SK-N-SH (cell line): ENCODE data around the gene COL5A1. TPM values are rescaled to one million over a fixed set of nuclear protein-coding genes. Genes with fewer than 3 reads are reported as not detected.

ENCODE experiments used
- CTCF ChIA-PET: fragments of 300-600, 350-600 bp; formaldehyde crosslinking; extraction: SDS; loops from one replicate; lab custom pipeline; 2021; lab: Yijun Ruan, JAX
- POLR2A ChIA-PET: fragments of 350-600 bp; sonication (Branson Sonifier 250); formaldehyde crosslinking; extraction: SDS; loops from one replicate; lab custom pipeline; 2020; ENCODE audit warnings: antibody characterized with exemption, inconsistent platforms; lab: Yijun Ruan, JAX
- DNase-seq: peaks from one replicate; pipeline ENCODE4 v3.0.0; 2012
- H2AFZ ChIP-seq: fragments of 200-600 bp; sonication (generic); 2 replicates; pipeline ENCODE4 v1.8.1; 2016; ENCODE audit warnings: antibody characterized with exemption, mild to moderate bottlenecking, low read depth
- H3F3A ChIP-seq: fragments of 200-600 bp; sonication (generic); replicated peaks from 2 replicates; pipeline ENCODE3; 2016; ENCODE audit warnings: antibody characterized with exemption, mild to moderate bottlenecking; ENCODE audit not compliant: insufficient read depth
- H3K27ac ChIP-seq, 2 experiments: fragments of 200-500 bp in 1 of 2; fragments of 200-600 bp in 1 of 2; sonication (Bioruptor generic) in 1 of 2; sonication (generic), shearing (Covaris generic) in 1 of 2; 2 replicates each; pipeline versions ENCODE4 v1.5.1 to v1.6.1; 2014 to 2016; ENCODE audit warnings: low read depth in 2 of 2, inconsistent platforms in 1 of 2, low read length in 1 of 2, mild to moderate bottlenecking in 1 of 2, mixed read lengths in 1 of 2
- H3K27me3 ChIP-seq: fragments of 200-600 bp; sonication (generic), shearing (Covaris generic); 2 replicates; pipeline ENCODE4 v1.6.1; 2016; ENCODE audit warnings: mixed run types; ENCODE audit not compliant: insufficient read depth
- H3K36me3 ChIP-seq, 2 experiments: fragments of 200-500 bp in 1 of 2; fragments of 200-600 bp in 1 of 2; sonication (Bioruptor generic) in 1 of 2; sonication (generic) in 1 of 2; replicated peaks in 1 of 2; 2 replicates each; pipeline versions ENCODE3 to v1.5.1; 2014 to 2016; ENCODE audit warnings: low read length in 1 of 2, mild to moderate bottlenecking in 1 of 2; ENCODE audit not compliant: insufficient read depth in 2 of 2, control insufficient read depth in 1 of 2
- H3K4me1 ChIP-seq, 2 experiments: fragments of 200-500 bp in 1 of 2; fragments of 200-600 bp in 1 of 2; sonication (Bioruptor generic) in 1 of 2; sonication (generic), shearing (Covaris generic) in 1 of 2; 2 replicates each; pipeline versions ENCODE4 v1.5.1 to v1.6.1; 2014 to 2016; ENCODE audit warnings: low read depth in 1 of 2, low read length in 1 of 2, mixed run types in 1 of 2; ENCODE audit not compliant: insufficient read depth in 2 of 2, control insufficient read depth in 1 of 2
- H3K4me2 ChIP-seq: fragments of 200-600 bp; sonication (generic), shearing (Covaris generic); 2 replicates; pipeline ENCODE4 v1.6.1; 2017; ENCODE audit warnings: mixed run types
- H3K4me3 ChIP-seq, 2 experiments: fragments of 200-500 bp in 1 of 2; fragments of 200-600 bp in 1 of 2; sonication (Bioruptor generic) in 1 of 2; sonication (generic), shearing (Covaris generic) in 1 of 2; 2 replicates each; pipeline versions ENCODE4 v1.5.1 to v1.8.1; 2014 to 2016; ENCODE audit warnings: low read depth in 2 of 2, inconsistent platforms in 1 of 2, low read length in 1 of 2, mild to moderate bottlenecking in 1 of 2, mixed read lengths in 1 of 2, moderate library complexity in 1 of 2
- H3K79me2 ChIP-seq: fragments of 200-600 bp; sonication (generic); 2 replicates; pipeline ENCODE4 v1.8.1; 2017; ENCODE audit warnings: mild to moderate bottlenecking; ENCODE audit not compliant: insufficient read depth
- H3K9ac ChIP-seq: fragments of 200-600 bp; sonication (generic); 2 replicates; pipeline ENCODE4 v1.6.1; 2017; ENCODE audit warnings: mixed run types
- H3K9me2 ChIP-seq: fragments of 200-600 bp; sonication (generic); 2 replicates; pipeline ENCODE4 v1.6.1; 2017; ENCODE audit warnings: mixed run types
- H3K9me3 ChIP-seq: fragments of 200-600 bp; sonication (generic); 2 replicates; pipeline ENCODE4 v1.6.1; 2017; ENCODE audit warnings: mixed run types, mild to moderate bottlenecking, moderate library complexity
- H4K20me1 ChIP-seq: fragments of 200-600 bp; sonication (generic); 2 replicates; pipeline ENCODE4 v1.6.1; 2017; ENCODE audit warnings: mild to moderate bottlenecking, mixed run types; ENCODE audit not compliant: insufficient read depth
- EZH2phosphoT487 ChIP-seq: fragments of 200-600 bp; sonication (generic); IDR thresholded peaks from 2 replicates; pipeline ENCODE4 v1.6.1; 2017; ENCODE audit warnings: low read depth, mixed run types, mild to moderate bottlenecking, antibody characterized with exemption, moderate library complexity, borderline replicate concordance
- FOXJ3 ChIP-seq: sonication (generic); formaldehyde crosslinking; IDR thresholded peaks from 2 replicates; pipeline ENCODE4 v1.5.1; 2020; ENCODE audit warnings: mild to moderate bottlenecking, missing genetic modification reagents
- GABPA ChIP-seq: IDR thresholded peaks from 2 replicates; pipeline ENCODE4 v1.4.0; 2012; ENCODE audit warnings: low read depth, mild to moderate bottlenecking
- GATA2 ChIP-seq: sonication (generic); formaldehyde crosslinking; IDR thresholded peaks from 2 replicates; pipeline ENCODE4 v1.5.0; 2020; ENCODE audit warnings: mild to moderate bottlenecking, missing genetic modification reagents
- IRF3 ChIP-seq: fragments of 150-350 bp; IDR thresholded peaks from 2 replicates; pipeline ENCODE4 v1.6.1; 2016; ENCODE audit warnings: mild to moderate bottlenecking, low read depth, low read length
- JUND ChIP-seq: IDR thresholded peaks from 2 replicates; pipeline ENCODE4 v1.4.0; 2012
- MEF2A ChIP-seq: IDR thresholded peaks from 2 replicates; pipeline ENCODE4 v1.4.0; 2012; ENCODE audit warnings: low read depth, borderline replicate concordance
- NFIC ChIP-seq: IDR thresholded peaks from 2 replicates; pipeline ENCODE4 v1.4.0; 2012; ENCODE audit warnings: borderline replicate concordance
- PBX3 ChIP-seq: IDR thresholded peaks from 2 replicates; pipeline ENCODE4; 2012
- POLR2AphosphoS5 ChIP-seq: IDR thresholded peaks from 2 replicates; pipeline ENCODE4 v1.6.1; 2012; ENCODE audit warnings: low read depth, low read length
- REST ChIP-seq: IDR thresholded peaks from 2 replicates; pipeline ENCODE4 v1.6.1; 2012; ENCODE audit warnings: mild to moderate bottlenecking, low read depth, low read length, moderate library complexity
- SIN3A ChIP-seq: IDR thresholded peaks from 2 replicates; pipeline ENCODE4 v1.6.1; 2012; ENCODE audit warnings: low read depth, mild to moderate bottlenecking, low read length, moderate library complexity, borderline replicate concordance
- SMC3 ChIP-seq: IDR thresholded peaks from 2 replicates; pipeline ENCODE4 v1.6.1; 2012; ENCODE audit warnings: low read depth, low read length, improper control_type of control experiment
- USF1 ChIP-seq: IDR thresholded peaks from 2 replicates; pipeline ENCODE4 v1.4.0; 2012; ENCODE audit warnings: low read depth, borderline replicate concordance
- USF2 ChIP-seq: fragments of 150-350 bp; IDR thresholded peaks from 2 replicates; pipeline ENCODE4 v1.6.1; 2017; ENCODE audit warnings: antibody characterized with exemption, low read length, low read depth, borderline replicate concordance
- YY1 ChIP-seq: IDR thresholded peaks from 2 replicates; pipeline ENCODE4 v1.4.0; 2012; ENCODE audit warnings: low read depth, mild to moderate bottlenecking
- WGBS: methylation state at CpG from one replicate; pipeline ENCODE4 v1.1.6; 2017; ENCODE audit warnings: low lambda C conversion rate; 5-methylcytosine and 5-hydroxymethylcytosine counted together
- polyA plus RNA-seq, 3 experiments: library from polyadenylated mRNA; depleted of rRNA; stranded (reverse); fragments of >200 nt; gene quantifications; 2 replicates each; pipeline ENCODE4 v1.2.3, GENCODE V29; 2012
- TF ChIP-seq, protein P1 (sequence below): IDR thresholded peaks from 2 replicates; pipeline ENCODE4 v1.4.0; 2012; ENCODE audit warnings: low read depth

The COL5A1 gene
- polyA plus RNA-seq, 1 of the 3 experiments (the other 2 are of a cell fraction) = 73.8 TPM

DNA sequence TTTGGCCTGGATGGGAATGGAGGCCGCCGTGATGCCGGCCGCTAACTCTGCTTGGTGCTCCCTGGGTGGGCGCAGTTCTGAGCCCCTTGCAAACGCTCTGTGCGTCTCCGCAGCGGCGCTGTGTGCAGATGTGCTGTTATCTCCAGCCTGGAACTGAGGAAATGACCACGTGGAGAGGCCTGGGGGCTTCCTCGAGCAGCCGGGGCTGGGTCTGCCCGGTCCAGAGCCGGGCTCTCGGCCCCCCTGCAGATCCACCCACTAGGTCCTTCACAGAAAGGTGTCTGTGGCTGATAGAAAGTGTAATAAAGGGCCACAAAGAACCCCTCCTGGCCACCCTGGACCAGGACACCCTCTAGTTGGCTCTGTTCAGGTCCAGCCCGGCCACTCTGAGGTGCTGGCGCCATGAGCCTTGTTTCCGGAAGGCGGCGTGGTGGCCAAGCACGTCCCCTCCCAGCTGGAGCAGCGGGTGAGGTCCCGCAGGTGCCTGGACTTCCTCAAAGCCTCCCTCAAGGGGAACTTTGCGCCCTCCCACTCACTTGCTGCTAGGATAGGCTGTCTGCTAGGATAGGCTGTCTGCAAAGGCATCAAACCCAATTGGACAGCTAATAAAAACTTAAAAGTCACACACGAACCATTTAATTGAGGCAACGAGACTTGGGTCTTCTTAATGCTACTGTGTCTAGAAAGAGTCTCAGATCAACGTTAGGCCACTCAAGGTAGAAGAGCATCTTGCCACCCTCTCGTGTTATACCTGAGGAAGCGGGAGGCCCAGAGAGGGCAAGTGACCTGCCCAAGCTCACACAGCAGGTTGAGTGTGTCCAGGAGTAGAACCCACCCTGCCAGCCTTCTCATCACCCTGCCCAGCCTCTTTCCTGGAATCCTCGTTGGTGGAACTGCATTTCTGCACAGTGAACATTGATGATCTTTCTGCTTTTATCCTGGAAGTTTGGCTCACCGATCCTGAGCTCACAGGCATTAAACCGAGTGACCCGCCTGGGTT is 129.7 kb downstream of the COL5A1 start:
- TF ChIP-seq USF1 = no peak
- no peak for TF ChIP-seq GATA2 (CRISPR knock-in tag)
- TF ChIP-seq IRF3 = no peak
- TF ChIP-seq PBX3 = no peak
- TF ChIP-seq NFIC = no peak
- no peak for TF ChIP-seq FOXJ3 (CRISPR knock-in tag)
- TF ChIP-seq EZH2phosphoT487 = no peak
- TF ChIP-seq, protein P1, sequence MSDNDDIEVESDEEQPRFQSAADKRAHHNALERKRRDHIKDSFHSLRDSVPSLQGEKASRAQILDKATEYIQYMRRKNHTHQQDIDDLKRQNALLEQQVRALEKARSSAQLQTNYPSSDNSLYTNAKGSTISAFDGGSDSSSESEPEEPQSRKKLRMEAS = no peak
- TF ChIP-seq SMC3 = no peak
- CTCF ChIA-PET = interaction anchor here (0.8 to 10.3 kb wide), 2 partner anchors 9 to 10 kb away, joined by 3 to 67 read pairs; no protein-coding TSS in a partner anchor

GRCh38 chr9:134772331-134772730 is 130.7 kb downstream of the COL5A1 start:
- 88% methylated on average over 3 of the region's 12 CpGs for WGBS
- Histone ChIP-seq H3K9me3 (no peaks in the 10 kb centered on the region), H3K4me3 (no peak overlapping the region), H3F3A (peaks cover 40% of the 10 kb centered on the region), H3K4me2 (no peak overlapping the region), H3K9ac (no peak overlapping the region), H3K9me2 (no peaks in the 10 kb centered on the region), H3K27ac (no peak overlapping the region), H2AFZ (no peak overlapping the region), H3K79me2 (peaks cover 65% of the 10 kb centered on the region), H3K36me3 (peaks cover 66 to 88% of the 10 kb centered on the region in 2 experiments), H3K27me3 (no peaks in the 10 kb centered on the region), H3K4me1 (peaks cover 0 to 34% of the 10 kb centered on the region in 2 experiments; a peak in 1 of 4 replicates), H4K20me1 (peaks cover 81% of the 10 kb centered on the region)
- TF ChIP-seq SMC3 (no peak), SIN3A (no peak), GABPA (no peak), POLR2AphosphoS5 (no peak), EZH2phosphoT487 (no peak), USF2 (no peak), YY1 (no peak), MEF2A (no peak), JUND (no peak), REST (no peak)
- DNase-seq = no peak
- ChIA-PET CTCF (interaction anchor here (10.3 kb wide), 1 partner anchor 8 kb away, joined by 67 read pairs; no protein-coding TSS in a partner anchor), POLR2A (no interaction called here)

More for the DNA sequence above, 129.7 kb downstream of the COL5A1 start:
- H3K9me3 ChIP-seq = no peaks in the 10 kb centered on the region
- no peaks in the 10 kb centered on the region for H3K27me3 ChIP-seq
- peaks cover 80% of the 10 kb centered on the region for H4K20me1 ChIP-seq
- H3K4me1 ChIP-seq = peaks cover 0 to 34% of the 10 kb centered on the region in 2 experiments; a peak in 1 of 4 replicates
- no peak overlapping the region for H3K4me3 ChIP-seq
- H3F3A ChIP-seq = peaks cover 40% of the 10 kb centered on the region
- no peak overlapping the region for H3K27ac ChIP-seq
- no peak for DNase-seq
- H2AFZ ChIP-seq = no peak overlapping the region
- H3K4me2 ChIP-seq = no peak overlapping the region
- no peaks in the 10 kb centered on the region for H3K9me2 ChIP-seq
- no peak overlapping the region for H3K9ac ChIP-seq
- 88% methylated on average over 23 of the region's 34 CpGs for WGBS
- POLR2A ChIA-PET = no interaction called here
- H3K79me2 ChIP-seq = peaks cover 75% of the 10 kb centered on the region
- peaks cover 64 to 88% of the 10 kb centered on the region in 2 experiments for H3K36me3 ChIP-seq
